ENCODE measurements around the gene VEZT. TPM values are rescaled to one million over a fixed set of nuclear protein-coding genes. Genes with fewer than 3 reads are reported as not detected.

The VEZT gene
- total RNA-seq, 1 experiment from 2014 or later, result 46.4 TPM

- no peak for ATAC-seq
- TF ChIP-seq REST (IDR thresholded peaks at IDR 0.05; ENCODE audit: low read depth) (no peak), SRF (IDR thresholded peaks at IDR 0.05; ENCODE audit: low read depth) (no peak), YY1 (IDR thresholded peaks at IDR 0.05; ENCODE audit: extremely low read depth, insufficient replicate concordance, low read depth, low read length) (no peak), EGR1 (IDR thresholded peaks at IDR 0.05; ENCODE audit: low read depth) (no peak), TCF7L2 (IDR thresholded peaks at IDR 0.05; ENCODE audit: borderline replicate concordance, extremely low read depth, insufficient read depth, insufficient read length) (no peak), JUND (IDR thresholded peaks at IDR 0.05) (no peak), CBX3 (IDR thresholded peaks at IDR 0.05; ENCODE audit: low read depth) (no peak), EZH2 (IDR thresholded peaks at IDR 0.05) (no peak), CTCF (IDR thresholded peaks at IDR 0.05 in 2 of 3, conservative IDR thresholded peaks at IDR 0.05 in 1 of 3; ENCODE audit: borderline replicate concordance in 1 of 3, insufficient read depth in 1 of 3, low read depth in 2 of 3, low read length in 2 of 3) (no peak), ELF1 (IDR thresholded peaks at IDR 0.05; ENCODE audit: borderline replicate concordance, low read depth) (no peak), ZNF274 (IDR thresholded peaks at IDR 0.05; ENCODE audit: low read depth, low read length) (no peak), POLR2AphosphoS5 (IDR thresholded peaks at IDR 0.05; ENCODE audit: low read depth, low read length) (no peak), ZFX (IDR thresholded peaks at IDR 0.05) (no peak), RAD21 (IDR thresholded peaks at IDR 0.05; ENCODE audit: low read depth) (no peak)
- TF ChIP-seq, protein P1, sequence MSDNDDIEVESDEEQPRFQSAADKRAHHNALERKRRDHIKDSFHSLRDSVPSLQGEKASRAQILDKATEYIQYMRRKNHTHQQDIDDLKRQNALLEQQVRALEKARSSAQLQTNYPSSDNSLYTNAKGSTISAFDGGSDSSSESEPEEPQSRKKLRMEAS (IDR thresholded peaks at IDR 0.05), result no peak
- TF ChIP-seq, protein P2, sequence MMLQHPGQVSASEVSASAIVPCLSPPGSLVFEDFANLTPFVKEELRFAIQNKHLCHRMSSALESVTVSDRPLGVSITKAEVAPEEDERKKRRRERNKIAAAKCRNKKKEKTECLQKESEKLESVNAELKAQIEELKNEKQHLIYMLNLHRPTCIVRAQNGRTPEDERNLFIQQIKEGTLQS (IDR thresholded peaks at IDR 0.05), result no peak
- Histone ChIP-seq H3K27ac (ENCODE audit: low read depth, low read length) (no peak overlapping the region), H3K9me3 (ENCODE audit: control insufficient read depth in 1 of 2, insufficient read depth in 1 of 2, low read depth in 1 of 2, low read length in 2 of 2) (no peaks in the 10 kb centered on the region), H3K36me3 (ENCODE audit: control insufficient read depth in 1 of 2, insufficient read depth in 2 of 2, low read length in 2 of 2) (no peaks in the 10 kb centered on the region), H3K79me2 (ENCODE audit: insufficient read depth, low read length) (peaks cover 4% of the 10 kb centered on the region; the same call in 1 of the 2 replicates), H3K9ac (ENCODE audit: low read length) (no peak overlapping the region), H4K20me1 (ENCODE audit: insufficient read depth) (no peaks in the 10 kb centered on the region), H3K9me2 (ENCODE audit: insufficient read depth) (no peaks in the 10 kb centered on the region), H3K4me1 (ENCODE audit: control insufficient read depth in 1 of 2, insufficient read depth in 2 of 2, low read length in 2 of 2) (peaks cover 17 to 56% of the 10 kb centered on the region in 2 experiments), H2AFZ (ENCODE audit: low read depth, low read length, poor library complexity, severe bottlenecking) (no peak overlapping the region), H3K4me3 (replicated peaks in 1 of 2; ENCODE audit: low read depth in 1 of 2, low read length in 2 of 2) (no peak overlapping the region), H3K27me3 (ENCODE audit: insufficient read depth, low read length) (no peaks in the 10 kb centered on the region), H3K4me2 (ENCODE audit: low read length) (no peak overlapping the region)
- DNase-seq (ENCODE audit: low read depth, low spot score), result no peak
- ChIA-PET CTCF (interaction anchor here (0.6 kb wide), 1 partner anchor 325 kb away, joined by 3 read pairs; no protein-coding TSS in a partner anchor), POLR2A (interaction anchor here (1.6 kb wide), 1 partner anchor 32 kb away, joined by 5 read pairs; the partner anchor contains the start of genes FGD6 and VEZT), RAD21 (ENCODE audit: low non-redundant PET in 1 of 2, low total read pairs in 2 of 2, uncharacterized antibody in 2 of 2, unreplicated experiment in 2 of 2) (no interaction called here)
- no TSS peak for BruUV-seq (replicated peaks)
- intact Hi-C loops (cut with micrococcal nuclease), result no loop called here
Measured at GRCh38 chr12:95185854-95186253, 31.8 kb upstream of the VEZT start.

Measured in HCT116 (cell line).